ENCODE data around the gene IL20RA. TPM values are rescaled to one million over a fixed set of nuclear protein-coding genes. Genes with fewer than 3 reads are reported as not detected.
A peak's percentile ranks its signal among the peaks of the same experiment; 100 is the strongest.

Gene IL20RA
- total RNA-seq, 4 donors from 2014 or later, result 0.88 to 6.4 (median 4.3) TPM

DNA sequence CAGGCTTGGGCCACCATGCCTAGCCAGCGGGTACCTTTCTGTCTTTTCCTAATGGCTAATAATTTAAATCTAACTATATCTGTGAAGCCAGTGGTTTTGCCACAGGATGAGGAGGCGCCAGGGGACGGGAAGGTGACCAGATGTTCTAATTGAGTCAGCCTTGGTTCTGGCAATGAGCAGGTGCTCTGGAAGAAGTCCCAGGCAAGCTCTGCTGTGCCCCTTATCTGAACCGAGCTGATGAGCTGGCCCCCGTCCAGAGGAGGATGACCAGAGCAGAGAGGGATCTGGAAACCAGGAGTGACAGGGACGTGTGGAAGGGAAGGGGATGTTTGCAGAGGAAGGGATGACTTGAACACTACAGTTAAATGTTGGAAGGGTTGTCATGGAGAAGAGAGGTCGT lies 75.9 kb downstream of the IL20RA start:
- no peak overlapping the region for H3K27ac ChIP-seq
- no peak overlapping the region for H3K4me3 ChIP-seq
- TF ChIP-seq, protein P1, sequence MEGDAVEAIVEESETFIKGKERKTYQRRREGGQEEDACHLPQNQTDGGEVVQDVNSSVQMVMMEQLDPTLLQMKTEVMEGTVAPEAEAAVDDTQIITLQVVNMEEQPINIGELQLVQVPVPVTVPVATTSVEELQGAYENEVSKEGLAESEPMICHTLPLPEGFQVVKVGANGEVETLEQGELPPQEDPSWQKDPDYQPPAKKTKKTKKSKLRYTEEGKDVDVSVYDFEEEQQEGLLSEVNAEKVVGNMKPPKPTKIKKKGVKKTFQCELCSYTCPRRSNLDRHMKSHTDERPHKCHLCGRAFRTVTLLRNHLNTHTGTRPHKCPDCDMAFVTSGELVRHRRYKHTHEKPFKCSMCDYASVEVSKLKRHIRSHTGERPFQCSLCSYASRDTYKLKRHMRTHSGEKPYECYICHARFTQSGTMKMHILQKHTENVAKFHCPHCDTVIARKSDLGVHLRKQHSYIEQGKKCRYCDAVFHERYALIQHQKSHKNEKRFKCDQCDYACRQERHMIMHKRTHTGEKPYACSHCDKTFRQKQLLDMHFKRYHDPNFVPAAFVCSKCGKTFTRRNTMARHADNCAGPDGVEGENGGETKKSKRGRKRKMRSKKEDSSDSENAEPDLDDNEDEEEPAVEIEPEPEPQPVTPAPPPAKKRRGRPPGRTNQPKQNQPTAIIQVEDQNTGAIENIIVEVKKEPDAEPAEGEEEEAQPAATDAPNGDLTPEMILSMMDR (IDR thresholded peaks at IDR 0.05), result no peak
- no peak for TF ChIP-seq POLR2A (IDR thresholded peaks at IDR 0.05)
- H3K36me3 ChIP-seq, result no peaks in the 10 kb centered on the region
- H3K27me3 ChIP-seq, result no peaks in the 10 kb centered on the region
- no peak for DNase-seq
- intact Hi-C loops (cut with DNase I; ENCODE audit: low total_unique reads), result no loop called here
- H3K4me1 ChIP-seq, result no peaks in the 10 kb centered on the region
- no peaks in the 10 kb centered on the region for H3K9me3 ChIP-seq

DNA sequence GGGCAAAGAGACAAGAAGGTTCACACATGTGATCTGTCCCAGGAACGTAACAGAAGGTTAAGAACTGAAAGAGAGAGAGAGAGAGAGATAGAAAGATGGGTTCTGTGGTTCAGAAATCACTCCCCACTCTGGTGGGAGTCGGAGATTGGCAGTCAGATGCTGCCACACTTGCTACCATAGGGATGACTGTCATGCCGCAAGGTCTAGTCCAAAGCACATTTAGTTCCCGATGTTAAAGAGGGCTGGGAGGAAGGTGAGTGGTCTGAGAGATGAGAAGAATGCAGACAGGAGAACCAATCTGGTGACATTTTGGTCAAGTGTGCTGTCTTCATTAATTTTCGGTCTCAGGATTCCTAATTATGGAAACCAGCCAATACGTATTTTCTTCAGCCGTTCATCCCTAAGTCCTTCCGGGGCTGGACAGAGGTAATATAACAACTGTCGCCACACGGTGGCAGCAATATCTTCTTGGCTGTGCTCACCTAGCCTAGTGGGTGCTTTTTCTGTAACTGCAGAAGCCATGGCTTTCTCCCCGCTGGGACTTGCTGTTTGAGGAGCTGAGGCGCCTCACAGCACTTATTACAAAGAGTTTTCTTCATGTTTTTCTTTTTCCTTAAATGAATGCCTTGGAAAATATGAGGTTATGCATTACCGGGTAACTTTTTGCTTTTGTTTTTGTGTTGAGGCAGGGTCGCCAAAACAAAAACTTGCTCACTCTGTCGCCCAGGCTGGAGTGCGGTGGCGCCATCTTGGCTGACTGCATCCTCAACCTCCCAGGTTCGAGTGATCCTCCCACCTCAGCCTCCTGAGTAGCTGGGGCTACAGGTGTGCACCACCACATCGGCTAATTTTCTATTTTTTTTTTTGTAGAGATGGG lies 76.7 kb downstream of the IL20RA start:
- no peaks in the 10 kb centered on the region for H3K4me1 ChIP-seq
- H3K4me3 ChIP-seq, result no peak overlapping the region
- H3K9me3 ChIP-seq, result no peaks in the 10 kb centered on the region
- no peak overlapping the region for H3K27ac ChIP-seq
- no peaks in the 10 kb centered on the region for H3K36me3 ChIP-seq
- no peak for TF ChIP-seq POLR2A (IDR thresholded peaks at IDR 0.05)
- TF ChIP-seq, protein P1 (IDR thresholded peaks at IDR 0.05), result peak; percentile 44 to 67 (median 46)
- peak; percentile 71 for DNase-seq
- H3K27me3 ChIP-seq, result no peaks in the 10 kb centered on the region
- intact Hi-C loops (cut with DNase I; ENCODE audit: low total_unique reads), result no loop called here

DNA sequence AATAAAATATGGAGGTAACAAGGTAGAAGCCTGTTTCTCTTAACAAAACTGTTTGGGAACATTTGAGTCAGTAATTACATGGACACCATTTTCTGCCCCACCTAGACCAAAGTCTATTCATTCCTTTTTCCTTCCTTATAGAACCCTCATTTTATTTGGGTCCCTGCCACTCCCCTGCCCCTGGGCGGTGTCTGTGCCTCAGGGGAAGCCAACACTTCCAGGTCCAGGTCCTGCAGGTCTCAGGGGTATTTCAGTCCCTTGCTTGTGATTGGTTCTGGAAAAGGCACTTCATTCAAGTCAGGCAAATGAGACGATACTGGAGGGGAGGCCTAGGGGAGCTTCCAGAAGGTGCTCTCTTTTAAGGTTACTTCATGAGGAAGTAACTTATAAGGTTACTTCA lies 80.4 kb downstream of the IL20RA start:
- no peak overlapping the region for H3K4me3 ChIP-seq
- no peak for DNase-seq
- H3K27ac ChIP-seq, result no peak overlapping the region
- TF ChIP-seq POLR2A (IDR thresholded peaks at IDR 0.05), result no peak
- TF ChIP-seq, protein P1 (IDR thresholded peaks at IDR 0.05), result no peak
- no peaks in the 10 kb centered on the region for H3K36me3 ChIP-seq
- no peaks in the 10 kb centered on the region for H3K9me3 ChIP-seq
- no peaks in the 10 kb centered on the region for H3K27me3 ChIP-seq
- no peaks in the 10 kb centered on the region for H3K4me1 ChIP-seq
- intact Hi-C loops (cut with DNase I; ENCODE audit: low total_unique reads), result no loop called here

DNA sequence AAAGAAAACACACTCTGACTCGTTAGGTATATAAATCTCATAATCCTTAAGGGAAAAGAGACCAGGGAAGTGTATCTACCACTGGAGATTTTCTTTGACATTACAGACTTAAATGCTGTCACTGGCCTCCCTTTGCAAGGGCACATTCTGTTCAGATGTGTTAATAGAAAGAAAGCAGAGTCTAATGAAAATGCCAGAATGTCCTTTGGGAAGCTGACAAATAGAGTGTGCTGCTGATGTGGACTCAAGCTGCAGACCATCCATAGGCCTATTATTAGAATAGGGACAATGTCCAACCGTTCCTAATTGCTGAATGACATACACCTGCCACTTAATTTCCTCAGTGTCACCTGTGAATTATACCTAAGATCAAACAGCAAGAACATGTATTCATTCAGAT lies 81.5 kb downstream of the IL20RA start:
- intact Hi-C loops (cut with DNase I; ENCODE audit: low total_unique reads), result no loop called here
- Histone ChIP-seq H3K27me3 (no peaks in the 10 kb centered on the region), H3K36me3 (no peaks in the 10 kb centered on the region), H3K4me1 (no peaks in the 10 kb centered on the region), H3K4me3 (no peak overlapping the region), H3K27ac (no peak overlapping the region), H3K9me3 (no peaks in the 10 kb centered on the region)
- no peak for DNase-seq
- no peak for TF ChIP-seq POLR2A (IDR thresholded peaks at IDR 0.05)
- TF ChIP-seq, protein P1 (IDR thresholded peaks at IDR 0.05), result no peak

DNA sequence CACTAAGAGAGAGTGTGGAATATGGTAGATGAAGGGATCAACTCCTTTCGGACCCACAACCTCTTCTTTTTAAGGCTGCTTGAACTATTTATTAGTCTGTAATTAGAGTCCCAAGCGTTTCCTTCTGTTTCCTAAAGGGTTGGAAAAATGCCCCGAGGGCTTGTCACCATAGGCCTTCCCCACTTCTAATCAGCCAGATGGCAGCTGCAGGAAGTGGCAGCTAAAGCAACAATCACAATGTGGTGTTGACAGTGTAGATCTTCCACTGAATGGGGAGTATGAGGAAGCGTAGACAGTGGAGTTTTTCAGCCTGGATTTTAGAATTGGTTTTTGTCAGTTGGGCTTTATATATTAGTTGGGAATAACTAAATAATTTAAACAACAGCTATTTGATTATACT lies 82.1 kb downstream of the IL20RA start:
- Histone ChIP-seq H3K36me3 (no peaks in the 10 kb centered on the region), H3K4me1 (no peaks in the 10 kb centered on the region), H3K4me3 (no peak overlapping the region), H3K27me3 (no peaks in the 10 kb centered on the region), H3K9me3 (no peaks in the 10 kb centered on the region), H3K27ac (no peak overlapping the region)
- intact Hi-C loops (cut with DNase I; ENCODE audit: low total_unique reads), result no loop called here
- TF ChIP-seq, protein P1 (IDR thresholded peaks at IDR 0.05), result no peak
- no peak for TF ChIP-seq POLR2A (IDR thresholded peaks at IDR 0.05)
- no peak for DNase-seq
